Activated naive CD8-positive, alpha-beta T cell treated with anti-CD3 and anti-CD28 coated beads, Interleukin-2, amount 10 ng/mL, durations not matched to agents 7 days and 5 days (primary cell): ENCODE results near the gene SRL. TPM values are rescaled to one million over a fixed set of nuclear protein-coding genes. Genes with fewer than 3 reads are reported as not detected.

Experiments used
- ATAC-seq: fragments of 150-1000 bp; cut with Tn5 transposase; one replicate; pipeline ENCODE4 v1.10.0; 2021; ENCODE audit warnings: low read depth, moderate library complexity
- POLR2A ChIA-PET: fragments of 350-600 bp; sonication (Branson Sonifier 250); formaldehyde crosslinking; loops from one replicate; lab custom pipeline; 2021; ENCODE audit warnings: antibody characterized with exemption; lab: Charles Lee
- DNase-seq: peaks from one replicate; pipeline ENCODE4 v3.0.0; 2021
- H3K27ac Mint-ChIP-seq: one replicate; pipeline ENCODE4 v1.8.0; 2022; ENCODE audit warnings: mild to moderate bottlenecking, mixed read lengths
- H3K27me3 Mint-ChIP-seq: one replicate; pipeline ENCODE4 v1.8.0; 2022; ENCODE audit warnings: mild to moderate bottlenecking, moderate library complexity, mixed read lengths
- H3K36me3 Mint-ChIP-seq: one replicate; pipeline ENCODE4 v1.8.0; 2021; ENCODE audit warnings: mild to moderate bottlenecking, mixed read lengths
- H3K4me1 Mint-ChIP-seq: one replicate; pipeline ENCODE4 v1.8.0; 2021; ENCODE audit warnings: mixed read lengths
- H3K4me3 Mint-ChIP-seq: one replicate; pipeline ENCODE4 v1.8.0; 2022; ENCODE audit warnings: mild to moderate bottlenecking, moderate library complexity, mixed read lengths
- H3K9me3 Mint-ChIP-seq: one replicate; pipeline ENCODE4 v1.8.0; 2021; ENCODE audit warnings: mixed read lengths
- total RNA-seq, 2 experiments: library from RNA; stranded (reverse); gene quantifications; one replicate each; pipeline ENCODE4 v1.2.3, GENCODE V29; 2021

The SRL gene
- total RNA-seq, 2 experiments from 2014 or later, result not detected

DNA sequence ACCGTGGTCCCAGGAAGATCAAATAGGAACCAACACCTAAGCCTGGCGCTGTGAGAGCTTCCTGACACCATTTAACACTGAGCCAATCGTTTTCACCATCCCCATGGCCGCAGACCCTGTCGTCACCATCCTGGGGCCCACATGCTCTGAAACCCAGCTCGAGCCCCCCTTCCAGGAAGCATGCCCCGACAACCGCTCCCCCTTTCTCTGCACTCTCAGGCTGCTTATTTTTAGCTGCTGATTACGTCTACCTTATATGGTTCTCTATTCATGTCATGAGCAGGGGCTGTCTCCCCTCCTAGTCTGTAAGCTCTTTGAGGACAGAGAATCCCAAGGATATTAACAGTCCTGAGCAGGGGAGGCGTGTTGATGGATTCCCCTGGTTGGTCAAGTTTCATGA is 10.5 kb downstream of the SRL start:
- Mint-ChIP-seq H3K4me1 (no peaks in the 10 kb centered on the region), H3K27me3 (peaks cover 2% of the 10 kb centered on the region), H3K36me3 (no peaks in the 10 kb centered on the region), H3K27ac (no peak overlapping the region), H3K9me3 (no peaks in the 10 kb centered on the region), H3K4me3 (no peak overlapping the region)
- ATAC-seq (no peak), DNase-seq (no peak)
- POLR2A ChIA-PET, result no interaction called here

- Mint-ChIP-seq H3K9me3 (no peaks in the 10 kb centered on the region), H3K4me3 (no peak overlapping the region), H3K4me1 (peaks cover under 1% of the 10 kb centered on the region), H3K27ac (no peak overlapping the region), H3K36me3 (no peaks in the 10 kb centered on the region), H3K27me3 (no peaks in the 10 kb centered on the region)
- DNase-seq (no peak), ATAC-seq (no peak)
- POLR2A ChIA-PET, result no interaction called here
Measured at GRCh38 chr16:4227040-4227332, 14.9 kb downstream of the SRL start.

DNA sequence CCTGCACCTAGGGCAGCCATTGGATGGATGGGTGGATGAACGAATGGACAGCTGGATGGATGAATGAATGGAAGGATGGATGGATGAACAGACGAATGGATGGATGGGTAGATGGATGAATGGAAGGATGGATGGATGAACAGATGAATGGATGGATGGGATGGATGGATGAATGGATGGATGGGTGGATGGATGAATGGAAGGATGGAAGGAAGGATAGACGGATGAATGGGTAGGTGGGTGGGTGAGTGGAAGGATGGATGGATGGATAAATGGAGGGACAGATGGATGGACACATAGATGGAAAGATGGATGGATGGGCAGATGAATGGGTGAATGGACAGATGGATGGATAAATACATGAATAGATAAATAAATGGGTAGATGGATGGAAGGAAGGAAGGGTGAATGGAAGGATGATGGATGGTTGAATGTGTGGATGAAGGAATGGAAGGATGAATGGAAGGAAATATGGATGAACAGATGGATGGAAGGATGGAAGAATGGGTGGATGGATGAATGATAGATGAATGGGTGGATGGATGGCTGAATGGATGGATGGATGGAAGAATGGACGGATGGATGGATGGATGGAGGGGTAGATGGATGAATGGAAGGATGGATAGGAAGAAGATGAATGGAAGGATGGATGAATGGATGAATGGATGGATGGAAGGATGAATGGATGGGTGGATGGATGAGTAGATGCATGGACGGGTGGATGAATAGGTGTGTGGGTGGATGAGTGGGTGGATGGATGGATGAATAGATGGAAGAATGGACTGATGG is 15.4 kb downstream of the SRL start:
- Mint-ChIP-seq H3K4me1 (peaks cover 2% of the 10 kb centered on the region), H3K36me3 (no peaks in the 10 kb centered on the region), H3K4me3 (no peak overlapping the region), H3K27me3 (no peaks in the 10 kb centered on the region), H3K9me3 (no peaks in the 10 kb centered on the region), H3K27ac (no peak overlapping the region)
- POLR2A ChIA-PET, result no interaction called here
- no peak for DNase-seq
- no peak for ATAC-seq

GRCh38 chr16:4225075-4225474 is 16.8 kb downstream of the SRL start:
- POLR2A ChIA-PET, result no interaction called here
- ATAC-seq (no peak), DNase-seq (no peak)
- Mint-ChIP-seq H3K4me1 (peaks cover 2% of the 10 kb centered on the region), H3K36me3 (no peaks in the 10 kb centered on the region), H3K27ac (no peak overlapping the region), H3K4me3 (no peak overlapping the region), H3K27me3 (peaks cover 2% of the 10 kb centered on the region), H3K9me3 (no peaks in the 10 kb centered on the region)

- peaks cover 2% of the 10 kb centered on the region for H3K4me1 Mint-ChIP-seq
- peaks cover 5% of the 10 kb centered on the region for H3K27me3 Mint-ChIP-seq
- no peaks in the 10 kb centered on the region for H3K9me3 Mint-ChIP-seq
- no peak for DNase-seq
- no peak overlapping the region for H3K27ac Mint-ChIP-seq
- no peak for ATAC-seq
- no peak overlapping the region for H3K4me3 Mint-ChIP-seq
- H3K36me3 Mint-ChIP-seq, result no peaks in the 10 kb centered on the region
- POLR2A ChIA-PET, result no interaction called here
Measured at GRCh38 chr16:4220358-4220757, 21.5 kb downstream of the SRL start.

- POLR2A ChIA-PET, result no interaction called here
- Mint-ChIP-seq H3K27ac (no peak overlapping the region), H3K27me3 (peaks cover 7% of the 10 kb centered on the region), H3K4me1 (peaks cover 2% of the 10 kb centered on the region), H3K4me3 (no peak overlapping the region), H3K36me3 (no peaks in the 10 kb centered on the region), H3K9me3 (no peaks in the 10 kb centered on the region)
- no peak for ATAC-seq
- DNase-seq, result no peak
Measured at GRCh38 chr16:4218202-4218601, 23.7 kb downstream of the SRL start.

DNA sequence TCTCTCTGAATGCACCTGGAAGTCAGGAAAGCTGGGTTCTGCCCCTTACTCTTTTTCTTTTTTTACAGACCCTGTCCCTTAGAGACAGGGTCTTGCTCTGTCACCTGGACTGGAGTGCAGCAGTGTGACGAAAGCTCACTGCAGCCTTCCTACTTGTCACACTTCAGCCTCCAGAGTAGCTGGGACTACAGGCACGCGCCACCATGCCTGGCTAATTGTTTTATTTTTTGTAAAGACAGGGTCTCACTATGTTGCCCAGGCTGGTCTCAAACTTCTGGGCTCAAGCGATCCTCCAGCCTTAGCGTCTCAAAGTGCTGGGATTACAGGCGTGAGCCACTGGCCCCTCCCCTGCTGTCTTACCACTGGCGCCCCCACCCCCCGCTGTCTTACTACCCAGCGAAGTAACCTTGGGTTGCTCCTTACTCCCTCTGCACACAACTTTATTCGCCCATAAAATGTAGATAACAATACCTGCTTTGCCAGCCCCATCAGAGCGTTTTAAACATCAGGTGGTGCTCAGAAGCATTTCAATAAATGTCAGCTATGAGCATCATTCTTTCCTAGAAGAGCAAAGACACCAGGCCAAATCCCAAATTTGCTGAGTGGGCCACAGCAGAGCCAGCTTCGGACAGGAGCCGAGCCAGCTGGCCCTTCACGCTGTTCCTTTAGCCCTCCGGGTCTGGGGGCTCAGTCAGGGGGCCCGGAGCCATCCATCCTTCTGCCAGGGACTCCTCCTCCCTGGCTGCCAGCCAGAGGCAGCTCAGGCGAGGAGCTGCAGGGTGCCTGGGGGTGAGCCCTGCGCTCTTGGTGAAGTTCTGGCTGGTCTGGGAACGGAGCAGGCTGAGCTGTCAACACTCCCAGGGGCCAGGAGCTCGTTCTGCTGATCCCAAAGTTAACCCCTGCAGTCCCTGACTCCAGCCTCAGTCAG is 24.4 kb downstream of the SRL start:
- no peak for ATAC-seq
- DNase-seq, result no peak
- no peak overlapping the region for H3K27ac Mint-ChIP-seq
- no peaks in the 10 kb centered on the region for H3K9me3 Mint-ChIP-seq
- POLR2A ChIA-PET, result no interaction called here
- H3K36me3 Mint-ChIP-seq, result no peaks in the 10 kb centered on the region
- H3K4me1 Mint-ChIP-seq, result peaks cover 2% of the 10 kb centered on the region
- peaks cover 7% of the 10 kb centered on the region for H3K27me3 Mint-ChIP-seq
- H3K4me3 Mint-ChIP-seq, result no peak overlapping the region

DNA sequence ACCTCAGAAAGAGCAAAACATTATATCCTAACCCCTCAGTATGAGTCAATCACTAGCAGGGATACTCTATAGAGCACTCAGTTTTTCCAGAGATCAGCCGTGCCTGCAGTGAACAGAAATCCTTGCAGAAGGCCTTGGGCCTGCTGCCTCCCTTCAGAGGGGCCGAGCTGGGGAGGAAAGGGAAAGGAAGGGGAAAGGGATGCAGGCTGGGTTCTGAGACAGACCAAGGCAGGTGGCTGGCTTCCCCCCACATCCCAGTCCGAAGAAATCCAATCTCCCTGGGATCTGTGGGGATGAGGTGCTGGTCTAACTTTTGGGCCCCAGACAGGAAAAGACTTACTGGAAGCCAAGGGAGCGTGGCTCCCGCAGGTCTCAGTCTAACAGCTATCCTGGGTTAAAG is 25.3 kb downstream of the SRL start:
- Mint-ChIP-seq H3K27me3 (peaks cover 7% of the 10 kb centered on the region), H3K4me3 (no peak overlapping the region), H3K36me3 (no peaks in the 10 kb centered on the region), H3K27ac (no peak overlapping the region), H3K9me3 (no peaks in the 10 kb centered on the region), H3K4me1 (no peaks in the 10 kb centered on the region)
- ATAC-seq (no peak), DNase-seq (no peak)
- POLR2A ChIA-PET, result no interaction called here

DNA sequence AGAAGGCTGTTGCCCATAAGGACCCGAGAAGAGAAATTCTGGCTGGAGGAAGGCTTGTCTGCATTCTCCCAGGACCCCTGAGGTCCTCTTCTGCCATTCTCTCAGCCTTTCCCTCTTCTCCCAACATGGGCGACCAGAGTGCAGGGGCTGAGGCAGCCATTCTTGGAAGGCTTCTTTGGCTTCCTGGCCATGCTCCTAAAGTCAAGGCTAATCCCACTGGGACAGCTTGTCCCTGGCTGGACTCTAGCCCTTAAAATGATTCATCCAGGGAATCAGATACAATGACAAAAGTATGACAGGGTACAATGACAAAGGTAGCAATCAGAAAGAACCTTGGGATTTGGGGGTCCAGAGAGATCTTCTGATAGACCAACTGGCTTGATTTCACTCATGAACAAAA is 26.8 kb downstream of the SRL start:
- H3K4me3 Mint-ChIP-seq, result no peak overlapping the region
- no peaks in the 10 kb centered on the region for H3K36me3 Mint-ChIP-seq
- peaks cover 5% of the 10 kb centered on the region for H3K27me3 Mint-ChIP-seq
- ATAC-seq, result no peak
- POLR2A ChIA-PET, result no interaction called here
- no peaks in the 10 kb centered on the region for H3K9me3 Mint-ChIP-seq
- no peak overlapping the region for H3K27ac Mint-ChIP-seq
- H3K4me1 Mint-ChIP-seq, result no peaks in the 10 kb centered on the region
- no peak for DNase-seq

- H3K4me3 Mint-ChIP-seq, result no peak overlapping the region
- no peak overlapping the region for H3K27ac Mint-ChIP-seq
- no peaks in the 10 kb centered on the region for H3K4me1 Mint-ChIP-seq
- peaks cover 11% of the 10 kb centered on the region for H3K27me3 Mint-ChIP-seq
- DNase-seq, result no peak
- H3K36me3 Mint-ChIP-seq, result no peaks in the 10 kb centered on the region
- H3K9me3 Mint-ChIP-seq, result no peaks in the 10 kb centered on the region
- no peak for ATAC-seq
- POLR2A ChIA-PET, result no interaction called here
Measured at GRCh38 chr16:4214215-4214621, 27.7 kb downstream of the SRL start.

DNA sequence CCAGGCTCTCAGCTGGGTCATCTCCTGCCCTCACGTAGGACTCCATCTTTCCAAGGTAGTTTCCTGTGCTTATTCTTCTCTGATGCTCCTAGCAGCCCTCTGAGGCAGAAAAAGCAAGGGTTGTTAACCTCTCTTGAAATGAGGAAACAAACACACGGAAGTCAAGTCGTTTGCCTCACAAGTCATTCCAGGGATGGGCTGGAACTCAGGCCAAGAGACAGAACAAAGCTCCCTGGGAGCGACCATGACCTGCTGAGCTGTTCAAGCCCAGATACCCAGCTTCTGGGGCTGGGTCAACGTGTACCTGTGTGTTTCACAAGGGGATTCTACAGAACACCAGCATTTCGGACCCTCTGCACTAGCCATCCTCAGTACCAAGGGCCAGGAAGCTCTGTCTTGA is 28.1 kb downstream of the SRL start:
- peaks cover 9% of the 10 kb centered on the region for H3K27me3 Mint-ChIP-seq
- H3K27ac Mint-ChIP-seq, result no peak overlapping the region
- H3K4me3 Mint-ChIP-seq, result no peak overlapping the region

DNA sequence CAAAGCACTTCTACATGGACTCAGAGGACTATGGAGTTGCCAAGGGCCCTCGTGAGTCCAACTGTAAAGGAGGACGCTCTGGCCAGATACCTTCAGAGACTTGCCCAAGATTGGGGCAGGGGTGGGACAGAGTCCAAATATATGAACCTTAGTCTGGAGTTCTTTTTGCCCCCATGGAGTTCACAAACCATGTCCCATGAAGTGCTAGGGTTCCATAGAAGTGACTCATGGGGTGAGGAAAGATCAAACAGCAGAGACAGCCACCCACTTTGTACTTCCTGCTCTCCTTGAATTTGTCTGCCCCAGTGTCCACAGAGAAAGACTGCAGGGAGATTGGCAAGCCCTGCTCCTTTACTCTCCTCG is 29.0 kb downstream of the SRL start:
- POLR2A ChIA-PET, result no interaction called here
- no peak for DNase-seq
- Mint-ChIP-seq H3K4me3 (no peak overlapping the region), H3K36me3 (no peaks in the 10 kb centered on the region), H3K27ac (no peak overlapping the region), H3K9me3 (no peaks in the 10 kb centered on the region), H3K27me3 (peaks cover 14% of the 10 kb centered on the region), H3K4me1 (no peaks in the 10 kb centered on the region)
- no peak for ATAC-seq

More for the DNA sequence above, 28.1 kb downstream of the SRL start:
- Mint-ChIP-seq H3K4me1 (no peaks in the 10 kb centered on the region), H3K9me3 (no peaks in the 10 kb centered on the region), H3K36me3 (no peaks in the 10 kb centered on the region)
- POLR2A ChIA-PET, result no interaction called here
- no peak for ATAC-seq
- DNase-seq, result no peak

DNA sequence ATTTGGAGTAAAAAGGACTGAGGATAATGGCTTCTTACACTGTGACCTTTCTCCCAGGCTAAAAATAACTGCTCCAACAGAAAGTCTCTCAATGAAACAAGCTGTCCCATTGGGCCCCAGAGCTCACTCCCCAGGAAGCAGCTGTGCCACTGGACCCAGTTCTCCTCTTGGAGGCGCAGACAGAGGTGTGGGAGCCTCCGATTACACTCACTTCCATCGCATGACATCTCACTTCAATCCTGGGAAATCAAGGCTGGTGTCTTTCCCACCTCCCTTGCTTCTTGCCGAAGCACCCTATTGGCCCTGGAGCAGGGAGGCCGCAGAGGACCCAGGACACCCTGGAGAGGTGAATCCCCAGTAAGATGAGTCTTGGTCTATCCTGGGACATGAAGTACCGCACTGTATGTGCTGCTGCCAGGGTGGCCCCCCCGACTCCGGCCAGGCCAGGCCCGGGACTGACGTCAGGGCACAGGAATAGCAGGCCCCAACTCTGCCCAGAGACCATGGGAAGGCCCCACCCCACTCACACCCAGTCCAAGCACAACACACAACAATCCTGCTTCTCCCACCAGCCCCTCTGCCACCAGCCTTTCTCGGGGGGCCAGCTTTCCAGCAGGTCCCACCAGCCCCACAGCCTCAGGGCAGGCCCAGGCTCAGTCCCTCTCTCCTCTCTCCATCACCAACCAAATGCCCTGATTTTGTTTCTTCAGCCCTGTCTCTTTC is 29.5 kb downstream of the SRL start:
- ATAC-seq (no peak), DNase-seq (no peak)
- Mint-ChIP-seq H3K9me3 (no peaks in the 10 kb centered on the region), H3K27me3 (peaks cover 17% of the 10 kb centered on the region), H3K36me3 (no peaks in the 10 kb centered on the region), H3K4me1 (no peaks in the 10 kb centered on the region), H3K27ac (no peak overlapping the region), H3K4me3 (no peak overlapping the region)
- POLR2A ChIA-PET, result no interaction called here
